GM19324 (cell line): ENCODE results near the gene IL12RB2.
"Not testable (repeated sequence)": the region's sequence is repeated elsewhere in the genome, so short reads cannot be mapped to it uniquely, and the experiment has no call there.

Source experiments
- ATAC-seq: cut with Tn5 transposase; IDR thresholded peaks from one replicate; pipeline ENCODE4 v1.9.1; 2021; ENCODE audit warnings: mild to moderate bottlenecking, moderate library complexity; ENCODE audit not compliant: unreplicated experiment, low FRiP score

Gene IL12RB2

GRCh38 chr1:67429528-67430357 lies 122.1 kb downstream of the IL12RB2 start:
- peak; percentile 11 for ATAC-seq

DNA sequence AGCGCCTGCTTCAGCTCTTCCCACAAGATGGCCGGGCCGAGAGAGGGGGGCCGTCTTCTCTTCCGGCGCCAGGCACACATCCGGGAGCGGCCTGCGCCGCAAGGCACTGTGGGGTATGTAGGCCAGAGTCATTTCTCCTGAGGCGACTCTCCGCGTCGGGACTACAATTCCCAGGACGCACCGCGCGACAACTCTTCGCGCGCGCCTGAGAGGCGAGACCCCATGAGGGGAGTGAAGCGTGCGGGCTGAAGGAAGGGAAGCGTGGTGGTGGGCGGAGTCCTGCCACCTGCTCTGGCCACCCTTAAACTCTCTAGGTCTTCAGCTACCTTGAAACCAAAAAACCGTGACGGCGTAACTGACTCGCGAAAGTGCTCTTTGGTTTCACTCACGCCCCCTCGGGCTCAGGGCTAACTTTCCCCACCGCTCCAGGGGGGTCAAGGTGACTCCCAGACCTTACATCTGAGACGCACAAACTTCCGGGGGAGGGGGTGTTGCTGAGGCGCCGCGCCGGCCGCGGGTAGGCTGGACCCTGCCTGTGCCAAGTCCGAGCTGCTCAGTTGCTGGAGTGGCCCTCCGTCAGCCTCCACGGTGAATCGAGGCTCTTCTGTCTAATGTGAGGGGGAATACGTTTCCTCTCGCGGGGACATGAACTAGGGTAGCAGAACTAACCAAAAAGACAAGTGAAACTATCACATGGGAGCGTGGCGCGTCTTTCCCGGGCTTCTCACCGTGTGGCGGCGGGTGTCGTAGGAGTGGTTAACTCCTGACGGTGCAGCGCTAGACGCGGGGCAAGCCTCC lies 122.9 kb downstream of the IL12RB2 start, which contains the start of gene SERBP1:
Gene SERBP1 (minus strand): TSS at position 45 of the 798 bp plus-strand sequence. CDS start 102 bp downstream, outside the sequence.
- ATAC-seq = peak; percentile 90

- no peak for ATAC-seq
These were observed 123.6 kb downstream of the IL12RB2 start for GRCh38 chr1:67431156-67431765.

DNA sequence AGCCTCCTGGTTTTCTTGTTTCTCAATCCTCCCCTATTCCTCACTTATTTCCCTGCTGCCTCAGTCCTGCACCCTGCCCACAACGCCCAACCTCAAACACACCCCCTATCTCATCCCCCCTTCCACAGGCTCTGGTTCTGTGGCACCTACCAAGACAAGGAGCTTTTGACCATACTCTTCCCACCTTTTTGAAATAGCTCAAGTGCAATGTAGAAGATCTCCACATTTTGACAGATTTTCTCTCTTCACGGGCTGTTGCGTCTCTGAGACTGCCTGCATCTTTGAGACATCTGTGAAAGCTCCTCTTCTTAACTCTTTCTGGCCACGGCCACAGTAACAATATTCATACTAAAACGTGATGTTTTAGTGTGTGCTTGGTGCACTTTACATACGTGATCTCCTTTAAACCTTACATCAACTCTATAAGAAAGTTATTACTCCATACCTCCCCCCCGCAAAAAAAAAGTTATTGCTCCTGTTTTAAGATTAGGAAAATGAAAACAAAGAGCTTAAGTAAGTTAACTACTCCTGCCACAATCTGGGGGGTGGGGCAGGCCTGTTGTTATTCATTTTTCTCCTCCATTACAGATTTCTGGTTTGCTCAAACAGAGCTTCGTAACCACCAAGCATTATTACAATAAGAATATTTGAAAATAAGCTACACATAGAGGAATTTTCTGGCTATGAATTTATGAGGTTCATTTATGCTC lies 124.4 kb downstream of the IL12RB2 start:
- ATAC-seq = no peak

DNA sequence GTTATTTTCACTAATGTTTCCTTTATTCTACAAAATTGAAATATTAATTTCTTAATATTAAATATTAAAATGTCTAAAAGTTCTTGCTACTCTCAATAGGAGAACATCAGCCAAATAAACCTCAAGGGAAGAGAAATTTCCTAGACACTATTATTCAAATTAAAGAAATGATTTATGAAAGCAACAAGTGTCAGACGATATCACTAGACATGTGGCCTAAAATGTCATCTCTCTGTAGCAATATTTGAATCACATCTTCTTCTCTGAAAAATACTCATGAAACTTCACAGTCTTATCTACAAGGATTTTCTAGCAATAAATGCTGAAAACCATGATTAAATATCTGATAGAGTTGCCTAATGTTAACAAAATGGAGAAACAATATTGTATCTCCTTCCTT lies 125.1 kb downstream of the IL12RB2 start:
- ATAC-seq = no peak

DNA sequence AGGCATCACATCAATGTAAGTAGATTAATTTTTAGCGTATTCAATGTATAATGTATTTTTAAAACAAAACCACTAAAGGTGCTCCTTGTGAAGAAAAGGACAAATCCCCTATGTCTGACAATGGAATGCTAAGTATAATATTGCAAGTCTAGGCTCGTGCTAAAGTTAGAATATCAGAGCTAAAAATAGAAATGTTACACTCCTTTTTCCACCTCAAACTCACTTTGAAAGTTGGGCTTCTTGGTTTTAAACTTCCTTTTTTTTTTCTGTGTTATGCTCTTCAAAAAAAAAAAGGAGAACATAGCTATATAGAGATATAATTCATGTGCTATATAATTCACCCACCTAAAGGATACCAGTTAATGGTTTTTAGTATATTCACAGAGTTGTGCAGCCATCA lies 126.2 kb downstream of the IL12RB2 start:
- no peak for ATAC-seq

DNA sequence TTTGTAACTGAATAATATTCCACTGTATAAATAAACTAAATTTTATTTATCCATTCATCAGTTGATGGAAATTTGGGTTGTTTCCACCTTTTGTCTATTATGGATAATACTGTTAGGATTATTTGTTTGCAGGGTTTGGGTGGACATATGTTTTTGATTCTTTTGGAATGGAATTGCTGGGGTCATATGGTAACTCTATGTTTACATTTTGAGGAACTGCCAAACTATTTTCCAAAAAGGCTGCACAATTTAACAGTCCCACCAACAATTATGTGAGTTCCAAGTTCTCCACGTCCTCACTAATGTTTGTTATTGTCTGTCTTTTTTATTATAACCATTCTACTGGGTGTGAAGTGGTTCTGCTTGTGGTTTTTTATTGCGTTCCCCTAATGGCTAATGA lies 126.8 kb downstream of the IL12RB2 start:
- ATAC-seq = no peak

DNA sequence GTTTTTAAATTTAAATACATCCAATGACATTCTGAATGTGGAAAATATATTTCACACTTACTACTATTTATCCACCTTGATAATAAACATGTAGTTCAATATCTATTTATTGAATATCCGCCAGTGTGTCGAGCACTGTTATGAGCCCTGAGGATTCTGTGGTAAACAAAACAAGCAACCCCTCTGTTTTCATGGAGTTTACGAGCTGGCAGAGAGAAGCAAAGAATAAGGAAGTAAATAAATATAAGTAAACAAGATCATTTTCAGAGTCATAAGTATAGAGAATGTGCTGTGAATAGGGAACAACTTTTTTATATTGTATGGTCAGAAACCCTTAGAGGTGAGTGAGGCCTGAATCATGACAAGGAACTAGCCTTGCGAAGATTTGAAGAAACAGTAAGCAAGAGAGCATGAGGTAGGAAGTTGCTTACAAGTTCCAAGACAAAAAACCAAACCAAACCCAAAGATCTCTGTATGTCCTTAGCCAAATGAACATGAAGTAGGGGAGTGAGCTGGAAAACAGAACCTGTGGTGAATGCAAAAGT lies 128.9 kb downstream of the IL12RB2 start:
- ATAC-seq = no peak

DNA sequence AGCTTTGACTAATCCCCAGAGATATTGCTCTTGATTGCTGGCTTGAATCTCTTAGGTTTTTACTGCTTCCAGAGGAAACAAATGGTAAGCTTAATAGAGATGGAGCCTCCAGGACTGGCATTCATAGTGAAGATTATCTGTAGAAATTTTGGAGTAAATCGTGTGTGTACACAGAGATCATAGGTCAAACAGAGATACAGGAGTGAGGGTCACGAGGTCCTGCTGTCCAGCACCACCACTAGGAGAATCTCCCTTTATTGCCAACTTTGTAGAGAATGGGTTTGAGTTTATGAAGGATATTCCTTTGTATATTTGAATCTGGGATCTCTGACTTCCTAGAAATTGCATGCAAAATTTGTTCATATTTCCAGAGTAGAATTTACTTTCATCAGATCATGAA lies 130.3 kb downstream of the IL12RB2 start:
- ATAC-seq = no peak

- ATAC-seq = no peak
These were observed 131.8 kb downstream of the IL12RB2 start for GRCh38 chr1:67439277-67440029.

DNA sequence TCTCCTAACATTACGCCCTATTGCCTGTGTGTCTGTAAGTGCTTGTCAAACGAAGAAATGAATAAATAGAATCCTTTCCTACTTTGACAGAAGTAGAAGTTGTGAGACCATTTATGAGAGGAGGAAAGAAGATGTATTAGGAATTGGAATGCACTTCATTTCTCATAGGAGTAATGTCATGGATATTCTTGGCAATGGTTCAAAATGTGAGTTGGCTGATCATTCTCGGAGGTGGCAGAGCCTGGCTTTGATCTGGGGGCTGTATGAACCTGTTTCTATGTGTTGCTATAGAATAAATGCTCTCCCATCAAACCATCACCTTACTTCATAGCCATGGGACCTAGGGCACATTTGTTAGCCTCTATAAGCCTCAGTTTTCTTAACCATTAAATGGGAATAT lies 132.7 kb downstream of the IL12RB2 start:
- ATAC-seq = no peak

DNA sequence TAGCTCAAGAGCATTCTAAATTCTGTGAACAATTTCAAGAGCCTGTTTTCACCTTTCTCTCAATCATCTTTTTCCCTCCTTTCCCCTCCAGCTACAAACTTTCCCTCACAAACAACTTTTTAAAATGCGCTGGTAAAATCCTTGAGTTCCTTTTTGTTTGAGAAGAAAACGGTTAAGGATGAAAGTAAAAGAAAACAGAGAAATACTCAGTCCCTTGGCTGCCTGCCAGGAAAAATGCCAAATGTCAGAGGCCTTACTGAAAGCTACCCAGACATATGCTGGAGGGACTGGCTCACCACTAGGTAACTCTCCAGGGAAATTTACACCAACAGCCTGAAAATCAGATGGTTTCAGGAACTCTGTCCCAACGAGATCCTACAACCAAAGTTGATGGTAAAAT lies 133.5 kb downstream of the IL12RB2 start:
- no peak for ATAC-seq

- no peak for ATAC-seq
These were observed 134.1 kb downstream of the IL12RB2 start for GRCh38 chr1:67441739-67442281.

DNA sequence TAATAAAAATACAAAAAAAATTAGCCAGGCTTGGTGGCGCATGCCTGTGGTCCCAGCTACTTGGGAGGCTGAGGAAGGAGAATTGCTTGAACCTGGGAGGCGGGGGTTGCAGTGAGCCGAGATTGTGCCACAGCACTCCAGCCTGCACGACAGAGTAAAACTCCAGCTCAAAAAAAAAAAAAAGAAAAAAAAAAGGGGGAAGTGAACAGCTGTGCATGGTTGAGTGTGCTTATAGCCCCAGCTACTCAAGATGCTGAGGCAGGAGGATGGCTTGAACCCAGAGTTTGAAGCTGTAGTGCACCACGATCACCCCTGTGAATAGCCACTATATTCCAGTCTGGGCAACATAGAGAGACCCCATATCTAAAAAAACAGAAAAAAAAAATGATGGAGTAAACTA lies 138.3 kb downstream of the IL12RB2 start:
- ATAC-seq = not testable (repeated sequence)
